ENCODE results near the gene SEMA4C. TPM values are rescaled to one million over a fixed set of nuclear protein-coding genes. Genes with fewer than 3 reads are reported as not detected.

SEMA4C gene
- 10 to 100 TPM in 1 of 3 donors, 1 to 10 TPM in 2; 3.1 to 11.5 (median 4.8) TPM for polyA plus RNA-seq

- Mint-ChIP-seq H3K27ac (peak within 1 kb of the TSS; percentile 84 to 98 (median 94)), H3K9me3 (no peaks in the 10 kb centered on the region), H3K27me3 (ENCODE audit: low read depth in 3 of 3) (peaks cover 5 to 10% (median 8%) of the 10 kb centered on the region in 3 donors), H3K4me1 (peaks cover 43 to 54% of the 10 kb centered on the region in 2 donors), H3K4me3 (peak within 1 kb of the TSS; percentile 90 to 97 (median 94)), H3K36me3 (peaks cover 0 to 3% (median 0%) of the 10 kb centered on the region in 3 donors)
- peak; percentile 79 to 80 (median 80) for DNase-seq
These were observed at the start of gene SEMA4C for GRCh38 chr2:96869822-96870625. TSS of gene SEMA4C (minus strand) at chr2:96870080. CDS start at chr2:96867886, 2,194 bp downstream.

- peaks cover 54 to 60% of the 10 kb centered on the region in 2 donors for H3K4me1 Mint-ChIP-seq
- peak overlapping the region in 4 of 6 donors; percentile 15 to 60 (median 50) for H3K27ac Mint-ChIP-seq
- H3K4me3 Mint-ChIP-seq, result no peak overlapping the region
- no peak for DNase-seq
- peaks cover 0 to 2% (median 0%) of the 10 kb centered on the region in 6 donors for H3K9me3 Mint-ChIP-seq
- peaks cover 0 to 5% (median 2%) of the 10 kb centered on the region in 3 donors for H3K27me3 Mint-ChIP-seq (ENCODE audit: low read depth in 3 of 3)
- H3K36me3 Mint-ChIP-seq, result peaks cover 0 to 15% (median 4%) of the 10 kb centered on the region in 3 donors
These were observed 49.1 kb upstream of the SEMA4C start for GRCh38 chr2:96918754-96919550.

GRCh38 chr2:96918092-96918753 lies 48.3 kb upstream of the SEMA4C start:
- peaks cover 56 to 62% of the 10 kb centered on the region in 2 donors for H3K4me1 Mint-ChIP-seq
- H3K9me3 Mint-ChIP-seq, result peaks cover 0 to 2% (median 0%) of the 10 kb centered on the region in 6 donors
- H3K27ac Mint-ChIP-seq, result peak overlapping the region in 2 of 6 donors; percentile 15 to 21
- H3K36me3 Mint-ChIP-seq, result peaks cover 0 to 15% (median 4%) of the 10 kb centered on the region in 3 donors
- peaks cover 0 to 7% (median 0%) of the 10 kb centered on the region in 3 donors for H3K27me3 Mint-ChIP-seq (ENCODE audit: low read depth in 3 of 3)
- no peak overlapping the region for H3K4me3 Mint-ChIP-seq
- no peak for DNase-seq

- Mint-ChIP-seq H3K27ac (peak overlapping the region in 1 of 6 donors; percentile 70), H3K36me3 (peaks cover 0 to 15% (median 4%) of the 10 kb centered on the region in 3 donors), H3K4me1 (peaks cover 65 to 72% of the 10 kb centered on the region in 2 donors), H3K27me3 (ENCODE audit: low read depth in 3 of 3) (peaks cover 0 to 8% (median 0%) of the 10 kb centered on the region in 3 donors), H3K4me3 (peak overlapping the region in 1 of 5 donors; percentile 33), H3K9me3 (peaks cover 0 to 2% (median 0%) of the 10 kb centered on the region in 6 donors)
- DNase-seq, result no peak
These were observed 47.0 kb upstream of the SEMA4C start for GRCh38 chr2:96916646-96917543.

GRCh38 chr2:96916156-96916630 lies 46.3 kb upstream of the SEMA4C start:
- Mint-ChIP-seq H3K36me3 (peaks cover 0 to 17% (median 4%) of the 10 kb centered on the region in 3 donors), H3K4me3 (peak overlapping the region in 4 of 5 donors; percentile 3 to 52 (median 26)), H3K9me3 (peaks cover 0 to 2% (median 0%) of the 10 kb centered on the region in 6 donors), H3K27ac (peak overlapping the region; percentile 40 to 82 (median 72)), H3K4me1 (peaks cover 66 to 72% of the 10 kb centered on the region in 2 donors), H3K27me3 (ENCODE audit: low read depth in 3 of 3) (peaks cover 0 to 8% (median 0%) of the 10 kb centered on the region in 3 donors)
- DNase-seq, result no peak

- H3K4me3 Mint-ChIP-seq, result peak overlapping the region; percentile 84 to 95 (median 93)
- H3K9me3 Mint-ChIP-seq, result peaks cover 0 to 2% (median 0%) of the 10 kb centered on the region in 6 donors
- H3K27me3 Mint-ChIP-seq (ENCODE audit: low read depth in 3 of 3), result peaks cover 0 to 9% (median 0%) of the 10 kb centered on the region in 3 donors
- H3K36me3 Mint-ChIP-seq, result peaks cover 0 to 14% (median 7%) of the 10 kb centered on the region in 3 donors
- peaks cover 77 to 89% of the 10 kb centered on the region in 2 donors for H3K4me1 Mint-ChIP-seq
- no peak for DNase-seq
- peak overlapping the region; percentile 87 to 99 (median 98) for H3K27ac Mint-ChIP-seq
These were observed 44.5 kb upstream of the SEMA4C start for GRCh38 chr2:96914332-96914731.

GRCh38 chr2:96913398-96914202 lies 43.7 kb upstream of the SEMA4C start:
- DNase-seq, result peak; percentile 59 to 66 (median 64)
- Mint-ChIP-seq H3K4me1 (peaks cover 70 to 83% of the 10 kb centered on the region in 2 donors), H3K27ac (peak overlapping the region; percentile 87 to 99 (median 98)), H3K9me3 (peaks cover 0 to 2% (median 0%) of the 10 kb centered on the region in 6 donors), H3K4me3 (peak overlapping the region; percentile 84 to 95 (median 93)), H3K36me3 (peaks cover 0 to 14% (median 7%) of the 10 kb centered on the region in 3 donors), H3K27me3 (ENCODE audit: low read depth in 3 of 3) (peaks cover 0 to 7% (median 0%) of the 10 kb centered on the region in 3 donors)

GRCh38 chr2:96913117-96913397 lies 43.2 kb upstream of the SEMA4C start:
- Mint-ChIP-seq H3K27me3 (ENCODE audit: low read depth in 3 of 3) (peaks cover 0 to 7% (median 0%) of the 10 kb centered on the region in 3 donors), H3K4me1 (peaks cover 65 to 78% of the 10 kb centered on the region in 2 donors), H3K4me3 (peak overlapping the region; percentile 84 to 95 (median 93)), H3K27ac (peak overlapping the region; percentile 87 to 99 (median 98)), H3K9me3 (peaks cover 0 to 2% (median 0%) of the 10 kb centered on the region in 6 donors), H3K36me3 (peaks cover 0 to 14% (median 7%) of the 10 kb centered on the region in 3 donors)
- DNase-seq, result no peak

GRCh38 chr2:96912346-96913116 lies 42.7 kb upstream of the SEMA4C start:
- Mint-ChIP-seq H3K9me3 (peaks cover 0 to 2% (median 0%) of the 10 kb centered on the region in 6 donors), H3K4me1 (peaks cover 65 to 75% of the 10 kb centered on the region in 2 donors), H3K4me3 (peak overlapping the region; percentile 84 to 95 (median 93))

GRCh38 chr2:96909611-96910021 lies 39.7 kb upstream of the SEMA4C start:
- Mint-ChIP-seq H3K9me3 (no peaks in the 10 kb centered on the region), H3K4me3 (no peak overlapping the region), H3K4me1 (peaks cover 46 to 52% of the 10 kb centered on the region in 2 donors), H3K27ac (peak overlapping the region in 4 of 6 donors; percentile 29 to 64 (median 62)), H3K27me3 (ENCODE audit: low read depth in 3 of 3) (peaks cover 0 to 7% (median 1%) of the 10 kb centered on the region in 3 donors), H3K36me3 (peaks cover 0 to 4% (median 4%) of the 10 kb centered on the region in 3 donors)
- no peak for DNase-seq

More at GRCh38 chr2:96912346-96913116, 42.7 kb upstream of the SEMA4C start:
- Mint-ChIP-seq H3K36me3 (peaks cover 0 to 13% (median 7%) of the 10 kb centered on the region in 3 donors), H3K27me3 (ENCODE audit: low read depth in 3 of 3) (peaks cover 0 to 7% (median 0%) of the 10 kb centered on the region in 3 donors), H3K27ac (peak overlapping the region; percentile 87 to 99 (median 98))
- DNase-seq, result no peak

Measured in immature natural killer cell (primary cell).